ENCODE measurements around the gene AMER1. TPM values are rescaled to one million over a fixed set of nuclear protein-coding genes. Genes with fewer than 3 reads are reported as not detected.

AMER1 gene
- total and polyA plus RNA-seq, 2 donors (not counting 1 experiment from before 2014, with no cell fraction given): 0.95 to 1.7 TPM

- no peak overlapping the region for H3K4me3 ChIP-seq (replicated peaks in 1 of 4; ENCODE audit: control extremely low read depth in 1 of 4, insufficient read depth in 1 of 4, low read depth in 3 of 4, low read length in 4 of 4)
- DNase-seq (ENCODE audit: low read depth in 2 of 2): no peak
- no peaks in the 10 kb centered on the region for H4K20me1 ChIP-seq (ENCODE audit: control insufficient read depth, extremely low read depth, insufficient read depth, low read length)
- H3K4me2 ChIP-seq (ENCODE audit: extremely low read depth, insufficient read depth, low read length): no peak overlapping the region
- no peak overlapping the region for H3K27ac ChIP-seq (ENCODE audit: insufficient read depth, low read length)
- H3K27me3 ChIP-seq (ENCODE audit: control insufficient read depth, insufficient read depth, low read length): no peaks in the 10 kb centered on the region
- TF ChIP-seq CTCF (conservative IDR thresholded peaks at IDR 0.05 in 1 of 2, IDR thresholded peaks at IDR 0.05 in 1 of 2; ENCODE audit: low read depth in 1 of 2, low read length in 2 of 2): no peak
- no peak for TF ChIP-seq EZH2 (IDR thresholded peaks at IDR 0.05; ENCODE audit: low read length, missing control alignments)
- no peak overlapping the region for H3K9ac ChIP-seq (ENCODE audit: insufficient read depth, low read length)
- no peaks in the 10 kb centered on the region for H3K79me2 ChIP-seq (ENCODE audit: control insufficient read depth, insufficient read depth, low read length)
- no peaks in the 10 kb centered on the region for H3K9me3 ChIP-seq (ENCODE audit: control insufficient read depth, insufficient read depth, low read depth, low read length)
- no peak overlapping the region for H2AFZ ChIP-seq (ENCODE audit: low read length)
- no peaks in the 10 kb centered on the region for H3K4me1 ChIP-seq (ENCODE audit: control insufficient read depth, extremely low read depth, insufficient read depth, low read length)
- H3K36me3 ChIP-seq (ENCODE audit: control insufficient read depth, insufficient read depth, low read length): no peaks in the 10 kb centered on the region
Measured at GRCh38 chrX:64198036-64198435, 7.5 kb downstream of the AMER1 start.

- Histone ChIP-seq H3K27me3 (ENCODE audit: control insufficient read depth, insufficient read depth, low read length) (no peaks in the 10 kb centered on the region), H3K4me1 (ENCODE audit: control insufficient read depth, extremely low read depth, insufficient read depth, low read length) (no peaks in the 10 kb centered on the region), H3K27ac (ENCODE audit: insufficient read depth, low read length) (no peak overlapping the region), H3K9me3 (ENCODE audit: control insufficient read depth, insufficient read depth, low read depth, low read length) (no peaks in the 10 kb centered on the region), H3K4me3 (replicated peaks in 1 of 4; ENCODE audit: control extremely low read depth in 1 of 4, insufficient read depth in 1 of 4, low read depth in 3 of 4, low read length in 4 of 4) (no peak overlapping the region), H3K9ac (ENCODE audit: insufficient read depth, low read length) (no peak overlapping the region), H3K4me2 (ENCODE audit: extremely low read depth, insufficient read depth, low read length) (no peak overlapping the region), H4K20me1 (ENCODE audit: control insufficient read depth, extremely low read depth, insufficient read depth, low read length) (no peaks in the 10 kb centered on the region), H2AFZ (ENCODE audit: low read length) (no peak overlapping the region), H3K36me3 (ENCODE audit: control insufficient read depth, insufficient read depth, low read length) (peaks cover 2% of the 10 kb centered on the region), H3K79me2 (ENCODE audit: control insufficient read depth, insufficient read depth, low read length) (no peaks in the 10 kb centered on the region)
- DNase-seq (ENCODE audit: low read depth in 2 of 2): no peak
- TF ChIP-seq EZH2 (IDR thresholded peaks at IDR 0.05; ENCODE audit: low read length, missing control alignments): no peak
- TF ChIP-seq CTCF (conservative IDR thresholded peaks at IDR 0.05 in 1 of 2, IDR thresholded peaks at IDR 0.05 in 1 of 2; ENCODE audit: low read depth in 1 of 2, low read length in 2 of 2): no peak
Measured at GRCh38 chrX:64196606-64197005, 8.9 kb downstream of the AMER1 start.

- H4K20me1 ChIP-seq (ENCODE audit: control insufficient read depth, extremely low read depth, insufficient read depth, low read length): no peaks in the 10 kb centered on the region
- H3K36me3 ChIP-seq (ENCODE audit: control insufficient read depth, insufficient read depth, low read length): peaks cover 3% of the 10 kb centered on the region
- no peaks in the 10 kb centered on the region for H3K9me3 ChIP-seq (ENCODE audit: control insufficient read depth, insufficient read depth, low read depth, low read length)
- TF ChIP-seq CTCF (conservative IDR thresholded peaks at IDR 0.05 in 1 of 2, IDR thresholded peaks at IDR 0.05 in 1 of 2; ENCODE audit: low read depth in 1 of 2, low read length in 2 of 2) (no peak), EZH2 (IDR thresholded peaks at IDR 0.05; ENCODE audit: low read length, missing control alignments) (no peak)
- H3K4me3 ChIP-seq (replicated peaks in 1 of 4; ENCODE audit: control extremely low read depth in 1 of 4, insufficient read depth in 1 of 4, low read depth in 3 of 4, low read length in 4 of 4): no peak overlapping the region
- no peak overlapping the region for H3K9ac ChIP-seq (ENCODE audit: insufficient read depth, low read length)
- no peak overlapping the region for H3K4me2 ChIP-seq (ENCODE audit: extremely low read depth, insufficient read depth, low read length)
- H3K79me2 ChIP-seq (ENCODE audit: control insufficient read depth, insufficient read depth, low read length): no peaks in the 10 kb centered on the region
- H3K27me3 ChIP-seq (ENCODE audit: control insufficient read depth, insufficient read depth, low read length): no peaks in the 10 kb centered on the region
- no peak overlapping the region for H3K27ac ChIP-seq (ENCODE audit: insufficient read depth, low read length)
- no peak overlapping the region for H2AFZ ChIP-seq (ENCODE audit: low read length)
- H3K4me1 ChIP-seq (ENCODE audit: control insufficient read depth, extremely low read depth, insufficient read depth, low read length): no peaks in the 10 kb centered on the region
- no peak for DNase-seq (ENCODE audit: low read depth in 2 of 2)
Measured at GRCh38 chrX:64195862-64196261, 9.6 kb downstream of the AMER1 start.
